Neutrophil (primary cell): ENCODE data around the gene TAB2.

ENCODE experiments used
- H3K27ac ChIP-seq: fragments of 200-600 bp; sonication (generic); 2 replicates; pipeline ENCODE4 v1.5.1; 2016; ENCODE audit warnings: mild to moderate bottlenecking, moderate library complexity
- H3K27me3 ChIP-seq: fragments of 200-600 bp; sonication (generic); 2 replicates; pipeline ENCODE4 v1.6.0; 2016; ENCODE audit warnings: mild to moderate bottlenecking
- H3K36me3 ChIP-seq: fragments of 200-600 bp; sonication (generic); 2 replicates; pipeline ENCODE4 v1.5.1; 2017
- H3K4me1 ChIP-seq, 2 experiments: fragments of 200-600 bp in 1 of 2; sonication (generic) in 1 of 2; 1 replicate in 1 of 2; 2 replicates in 1 of 2; pipeline versions ENCODE4 v1.5.1 to v1.6.1; 2013 to 2016; ENCODE audit warnings: low read depth in 1 of 2, low read length in 1 of 2, mild to moderate bottlenecking in 1 of 2, moderate library complexity in 1 of 2; ENCODE audit not compliant: control insufficient read depth in 1 of 2, insufficient read depth in 1 of 2
- H3K4me3 ChIP-seq, 2 experiments: fragments of 200-600 bp in 1 of 2; sonication (generic) in 1 of 2; 1 replicate in 1 of 2; 2 replicates in 1 of 2; pipeline ENCODE4 v1.5.1; 2013 to 2016; ENCODE audit warnings: low read depth in 1 of 2, low read length in 1 of 2, mild to moderate bottlenecking in 1 of 2, moderate library complexity in 1 of 2
- H3K9me3 ChIP-seq: fragments of 200-600 bp; sonication (generic); 2 replicates; pipeline ENCODE4 v1.5.1; 2016
- TF ChIP-seq, protein P1 (sequence below): fragments of 200-600 bp; sonication (generic); IDR thresholded peaks from 2 replicates; pipeline ENCODE4 v1.5.1; 2016; ENCODE audit warnings: antibody characterized with exemption

TAB2 gene

DNA sequence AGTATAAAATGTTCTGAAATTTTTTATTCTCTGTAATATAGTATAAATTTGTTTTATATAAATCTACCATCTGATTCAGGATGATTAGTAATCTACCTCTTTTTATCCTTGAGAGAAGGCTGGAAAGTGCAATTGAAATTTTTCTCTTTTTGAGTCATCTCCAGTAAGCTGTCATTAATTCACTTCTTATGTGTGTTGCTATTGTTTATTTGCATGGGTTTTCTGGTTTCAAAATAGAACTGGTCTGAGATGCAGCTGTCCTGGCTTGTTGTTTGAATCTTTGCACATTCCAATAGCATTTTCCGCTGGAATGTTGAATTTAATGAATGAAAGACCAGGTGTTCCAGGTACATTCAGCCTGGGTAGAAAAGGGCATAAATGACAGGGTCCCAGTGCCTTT lies 24.3 kb upstream of the TAB2 start:
- Histone ChIP-seq H3K27me3 (no peaks in the 10 kb centered on the region), H3K9me3 (no peaks in the 10 kb centered on the region), H3K4me3 (no peak overlapping the region), H3K36me3 (no peaks in the 10 kb centered on the region), H3K27ac (no peak overlapping the region), H3K4me1 (no peaks in the 10 kb centered on the region)
- TF ChIP-seq, protein P1, sequence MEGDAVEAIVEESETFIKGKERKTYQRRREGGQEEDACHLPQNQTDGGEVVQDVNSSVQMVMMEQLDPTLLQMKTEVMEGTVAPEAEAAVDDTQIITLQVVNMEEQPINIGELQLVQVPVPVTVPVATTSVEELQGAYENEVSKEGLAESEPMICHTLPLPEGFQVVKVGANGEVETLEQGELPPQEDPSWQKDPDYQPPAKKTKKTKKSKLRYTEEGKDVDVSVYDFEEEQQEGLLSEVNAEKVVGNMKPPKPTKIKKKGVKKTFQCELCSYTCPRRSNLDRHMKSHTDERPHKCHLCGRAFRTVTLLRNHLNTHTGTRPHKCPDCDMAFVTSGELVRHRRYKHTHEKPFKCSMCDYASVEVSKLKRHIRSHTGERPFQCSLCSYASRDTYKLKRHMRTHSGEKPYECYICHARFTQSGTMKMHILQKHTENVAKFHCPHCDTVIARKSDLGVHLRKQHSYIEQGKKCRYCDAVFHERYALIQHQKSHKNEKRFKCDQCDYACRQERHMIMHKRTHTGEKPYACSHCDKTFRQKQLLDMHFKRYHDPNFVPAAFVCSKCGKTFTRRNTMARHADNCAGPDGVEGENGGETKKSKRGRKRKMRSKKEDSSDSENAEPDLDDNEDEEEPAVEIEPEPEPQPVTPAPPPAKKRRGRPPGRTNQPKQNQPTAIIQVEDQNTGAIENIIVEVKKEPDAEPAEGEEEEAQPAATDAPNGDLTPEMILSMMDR = no peak

DNA sequence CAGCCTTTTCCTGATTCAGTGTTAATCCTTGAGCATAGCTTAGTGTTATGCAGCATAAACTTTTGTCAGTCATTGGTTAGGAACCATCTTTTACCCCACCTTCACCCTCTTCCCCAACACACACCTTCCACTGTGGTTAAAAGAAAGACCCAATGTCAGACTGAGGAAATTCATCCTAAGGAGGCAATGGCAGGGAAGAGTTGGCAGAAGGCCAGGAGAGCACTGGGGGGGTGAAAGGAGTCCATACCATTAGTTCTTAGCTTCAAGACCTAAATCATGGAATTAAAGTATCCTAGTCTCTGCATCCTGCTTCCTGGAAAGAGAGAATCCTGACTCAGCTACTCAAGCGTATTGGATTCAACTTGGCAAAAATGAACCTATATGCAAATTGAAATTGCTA lies 16.9 kb upstream of the TAB2 start:
- no peak overlapping the region for H3K27ac ChIP-seq
- H3K4me1 ChIP-seq = no peaks in the 10 kb centered on the region
- no peaks in the 10 kb centered on the region for H3K9me3 ChIP-seq
- no peaks in the 10 kb centered on the region for H3K36me3 ChIP-seq
- no peaks in the 10 kb centered on the region for H3K27me3 ChIP-seq
- TF ChIP-seq, protein P1 = no peak
- no peak overlapping the region for H3K4me3 ChIP-seq

GRCh38 chr6:149302723-149303122 lies 14.8 kb upstream of the TAB2 start:
- H3K9me3 ChIP-seq = no peaks in the 10 kb centered on the region
- no peak overlapping the region for H3K4me3 ChIP-seq
- H3K36me3 ChIP-seq = no peaks in the 10 kb centered on the region
- TF ChIP-seq, protein P1 = no peak
- no peaks in the 10 kb centered on the region for H3K4me1 ChIP-seq
- H3K27me3 ChIP-seq = no peaks in the 10 kb centered on the region
- H3K27ac ChIP-seq = no peak overlapping the region

DNA sequence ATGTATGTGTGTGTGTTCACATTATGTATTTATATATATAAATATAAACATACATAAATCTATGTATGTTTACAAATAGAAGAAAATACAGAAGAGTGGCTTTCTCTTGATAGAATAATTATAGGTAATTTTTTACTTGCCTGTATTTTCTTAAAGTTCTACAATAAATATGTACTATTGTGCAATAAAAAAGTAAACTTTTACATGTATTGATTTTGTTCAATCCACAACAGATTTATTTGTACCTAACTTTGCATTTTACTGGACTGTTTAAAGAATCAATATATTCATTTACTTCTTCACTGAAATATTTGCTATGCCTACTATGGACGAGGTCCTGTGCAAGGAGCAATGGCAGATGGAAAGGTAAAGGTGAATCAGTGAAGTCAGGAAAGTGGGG lies 14.0 kb upstream of the TAB2 start:
- Histone ChIP-seq H3K27ac (no peak overlapping the region), H3K36me3 (no peaks in the 10 kb centered on the region), H3K27me3 (no peaks in the 10 kb centered on the region), H3K9me3 (no peaks in the 10 kb centered on the region), H3K4me1 (no peaks in the 10 kb centered on the region), H3K4me3 (no peak overlapping the region)
- TF ChIP-seq, protein P1 = no peak

GRCh38 chr6:149305372-149305771 lies 12.1 kb upstream of the TAB2 start:
- Histone ChIP-seq H3K27me3 (no peaks in the 10 kb centered on the region), H3K27ac (no peak overlapping the region), H3K9me3 (no peaks in the 10 kb centered on the region), H3K4me1 (no peaks in the 10 kb centered on the region), H3K4me3 (no peak overlapping the region), H3K36me3 (no peaks in the 10 kb centered on the region)
- TF ChIP-seq, protein P1 = no peak

GRCh38 chr6:149306967-149307366 lies 10.5 kb upstream of the TAB2 start:
- Histone ChIP-seq H3K9me3 (no peaks in the 10 kb centered on the region), H3K4me1 (no peaks in the 10 kb centered on the region), H3K36me3 (no peaks in the 10 kb centered on the region), H3K27me3 (no peaks in the 10 kb centered on the region), H3K4me3 (no peak overlapping the region), H3K27ac (no peak overlapping the region)
- TF ChIP-seq, protein P1 = no peak
